GM19438 (cell line): ENCODE data around the gene NFYA.
A peak's percentile ranks its signal among the peaks of the same experiment; 100 is the strongest.

ENCODE experiments used
- ATAC-seq: cut with Tn5 transposase; IDR thresholded peaks from one replicate; pipeline ENCODE4 v1.9.1; 2021; ENCODE audit warnings: low read depth; ENCODE audit not compliant: unreplicated experiment

The NFYA gene

GRCh38 chr6:41045664-41046063, 27.1 kb upstream of the NFYA start:
- no peak for ATAC-seq

- no peak for ATAC-seq
Measured at GRCh38 chr6:41046084-41046483, 26.7 kb upstream of the NFYA start.

GRCh38 chr6:41047306-41047705, 25.5 kb upstream of the NFYA start:
- no peak for ATAC-seq

GRCh38 chr6:41047745-41048732, 24.7 kb upstream of the NFYA start:
- ATAC-seq = no peak

GRCh38 chr6:41049521-41049920, 23.3 kb upstream of the NFYA start:
- ATAC-seq = no peak

- ATAC-seq = no peak
Measured at GRCh38 chr6:41049955-41050354, 22.8 kb upstream of the NFYA start.

GRCh38 chr6:41050536-41050935, 22.2 kb upstream of the NFYA start:
- no peak for ATAC-seq

- ATAC-seq = no peak
Measured at GRCh38 chr6:41051873-41052272, 20.9 kb upstream of the NFYA start.

- no peak for ATAC-seq
Measured at GRCh38 chr6:41053041-41053440, 19.7 kb upstream of the NFYA start, which contains the start of gene APOBEC2. APOBEC2 (plus strand) TSS chr6:41053202; CDS start chr6:41053348, 146 bp downstream.

- ATAC-seq = no peak
Measured at GRCh38 chr6:41054511-41054910, 18.3 kb upstream of the NFYA start.

- ATAC-seq = no peak
Measured at GRCh38 chr6:41055149-41055548, 17.6 kb upstream of the NFYA start.

- ATAC-seq = no peak
Measured at GRCh38 chr6:41056768-41057490, 15.8 kb upstream of the NFYA start.

- no peak for ATAC-seq
Measured at GRCh38 chr6:41058783-41059181, 14.0 kb upstream of the NFYA start.

- ATAC-seq = no peak
Measured at GRCh38 chr6:41059556-41059955, 13.2 kb upstream of the NFYA start.

- ATAC-seq = no peak
Measured at GRCh38 chr6:41061196-41061726, 11.5 kb upstream of the NFYA start.

- ATAC-seq = no peak
Measured at GRCh38 chr6:41062056-41062455, 10.7 kb upstream of the NFYA start.

- no peak for ATAC-seq
Measured at GRCh38 chr6:41063884-41064285, 8.9 kb upstream of the NFYA start.

- ATAC-seq = no peak
Measured at GRCh38 chr6:41064841-41065240, 7.9 kb upstream of the NFYA start.

GRCh38 chr6:41065550-41066026, 7.2 kb upstream of the NFYA start:
- no peak for ATAC-seq

- ATAC-seq = no peak
Measured at GRCh38 chr6:41066867-41067304, 5.9 kb upstream of the NFYA start.

- peak; percentile 20 for ATAC-seq
Measured at GRCh38 chr6:41071501-41071922, 1.3 kb upstream of the NFYA start.
